GM12864 (cell line): Measurements from ENCODE around the gene GADL1.

ENCODE experiments used
- DNase-seq: peaks from one replicate; pipeline ENCODE4 v3.0.0-alpha.2; 2011; ENCODE audit warnings: low read depth
- H3K4me3 ChIP-seq: 2 replicates; pipeline ENCODE4 v1.5.1; 2011; ENCODE audit warnings: mild to moderate bottlenecking, low read depth, low read length, control low read depth
- TF ChIP-seq, protein P1 (sequence below): IDR thresholded peaks from 2 replicates; pipeline ENCODE4 v1.5.1; 2011; ENCODE audit warnings: low read depth, mild to moderate bottlenecking, moderate library complexity, low read length, control low read depth, inconsistent platforms; ENCODE audit errors: missing control alignments

GADL1 gene

GRCh38 chr3:30819067-30819798 lies 75.2 kb downstream of the GADL1 start:
- TF ChIP-seq, protein P1, sequence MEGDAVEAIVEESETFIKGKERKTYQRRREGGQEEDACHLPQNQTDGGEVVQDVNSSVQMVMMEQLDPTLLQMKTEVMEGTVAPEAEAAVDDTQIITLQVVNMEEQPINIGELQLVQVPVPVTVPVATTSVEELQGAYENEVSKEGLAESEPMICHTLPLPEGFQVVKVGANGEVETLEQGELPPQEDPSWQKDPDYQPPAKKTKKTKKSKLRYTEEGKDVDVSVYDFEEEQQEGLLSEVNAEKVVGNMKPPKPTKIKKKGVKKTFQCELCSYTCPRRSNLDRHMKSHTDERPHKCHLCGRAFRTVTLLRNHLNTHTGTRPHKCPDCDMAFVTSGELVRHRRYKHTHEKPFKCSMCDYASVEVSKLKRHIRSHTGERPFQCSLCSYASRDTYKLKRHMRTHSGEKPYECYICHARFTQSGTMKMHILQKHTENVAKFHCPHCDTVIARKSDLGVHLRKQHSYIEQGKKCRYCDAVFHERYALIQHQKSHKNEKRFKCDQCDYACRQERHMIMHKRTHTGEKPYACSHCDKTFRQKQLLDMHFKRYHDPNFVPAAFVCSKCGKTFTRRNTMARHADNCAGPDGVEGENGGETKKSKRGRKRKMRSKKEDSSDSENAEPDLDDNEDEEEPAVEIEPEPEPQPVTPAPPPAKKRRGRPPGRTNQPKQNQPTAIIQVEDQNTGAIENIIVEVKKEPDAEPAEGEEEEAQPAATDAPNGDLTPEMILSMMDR: no peak
- DNase-seq: no peak
- no peak overlapping the region for H3K4me3 ChIP-seq

DNA sequence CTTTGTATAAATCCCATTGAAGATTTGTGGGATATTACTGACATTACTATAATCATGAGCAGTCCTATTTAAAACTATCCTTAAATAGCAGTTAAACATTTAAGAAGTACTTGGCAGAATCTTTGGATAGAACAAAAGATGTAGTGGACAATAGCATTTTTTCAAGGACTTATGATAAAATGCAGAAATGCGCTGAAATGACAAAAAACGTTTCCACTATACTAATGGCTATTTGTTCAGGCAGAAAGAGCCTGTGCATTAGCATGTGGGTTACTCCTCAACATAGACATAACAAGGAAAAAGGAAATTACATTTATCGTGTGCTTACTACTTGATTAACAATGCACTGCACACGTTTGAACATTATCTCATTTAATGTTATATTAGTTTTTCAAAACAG lies 80.7 kb downstream of the GADL1 start:
- H3K4me3 ChIP-seq: no peak overlapping the region
- no peak for DNase-seq
- TF ChIP-seq, protein P1: no peak

DNA sequence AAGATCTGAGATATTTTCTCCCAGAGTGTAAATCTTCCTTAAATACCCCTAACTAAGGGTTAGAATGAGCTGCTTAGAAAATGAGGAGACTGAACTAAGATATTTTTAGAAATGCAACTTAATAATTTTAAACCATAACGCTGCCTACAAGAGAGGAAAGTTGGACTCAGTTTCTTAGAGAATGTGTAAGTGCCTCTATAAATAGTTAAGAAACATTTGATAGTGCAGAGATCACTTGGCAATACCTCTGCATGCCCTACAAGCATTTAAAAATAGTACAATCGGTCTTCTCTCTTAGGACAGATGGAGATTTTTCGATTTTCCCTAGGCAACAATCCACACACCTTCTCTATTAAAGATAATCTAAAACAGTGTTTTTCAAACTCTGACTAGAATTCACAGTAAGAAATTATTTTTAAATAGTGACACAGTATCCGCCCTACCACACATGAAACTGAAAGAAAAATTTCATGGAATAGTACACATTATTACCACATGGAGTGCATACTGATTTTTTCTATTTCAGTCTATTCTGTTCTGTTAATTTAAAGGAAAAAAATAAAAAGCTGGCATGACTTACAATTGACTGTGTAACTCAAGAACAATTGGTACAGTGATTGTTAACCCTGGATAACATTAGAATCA lies 83.2 kb downstream of the GADL1 start:
- TF ChIP-seq, protein P1: no peak
- no peak overlapping the region for H3K4me3 ChIP-seq
- no peak for DNase-seq

- H3K4me3 ChIP-seq: no peak overlapping the region
- no peak for DNase-seq
- TF ChIP-seq, protein P1: no peak
Observed at GRCh38 chr3:30810625-30811024, 83.8 kb downstream of the GADL1 start.

- H3K4me3 ChIP-seq: no peak overlapping the region
- TF ChIP-seq, protein P1: no peak
Observed at GRCh38 chr3:30805695-30806094, 88.8 kb downstream of the GADL1 start.

DNA sequence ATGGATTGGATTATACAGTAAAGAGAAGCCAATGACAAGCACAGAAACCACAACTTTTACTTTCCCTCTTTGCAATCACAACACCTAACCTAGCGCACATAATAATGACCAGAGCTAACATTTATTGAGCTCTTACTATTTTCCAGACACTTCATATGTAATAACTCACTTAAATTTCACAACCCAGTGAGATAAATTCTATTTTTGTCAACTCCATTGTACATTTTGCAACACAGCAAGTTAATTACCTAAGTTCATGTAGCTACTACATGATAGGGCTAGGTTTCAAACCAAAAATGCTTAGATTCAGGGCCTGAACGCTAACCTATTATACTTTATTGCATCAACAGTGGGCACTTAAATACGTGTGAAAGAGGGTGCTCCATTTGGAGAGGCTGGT lies 89.5 kb downstream of the GADL1 start:
- no peak for DNase-seq
- no peak overlapping the region for H3K4me3 ChIP-seq
- TF ChIP-seq, protein P1: no peak

More at GRCh38 chr3:30805695-30806094, 88.8 kb downstream of the GADL1 start:
- no peak for DNase-seq
